Activated effector memory CD4-positive, alpha-beta T cell treated with anti-CD3 and anti-CD28 coated beads, Interleukin-2, amount 50 U/mL, for 16 hours (primary cell): Measurements from ENCODE around the gene TMEFF2.
"Not testable (repeated sequence)": the region's sequence is repeated elsewhere in the genome, so short reads cannot be mapped to it uniquely, and the experiment has no call there.

ENCODE experiments used
- DNase-seq: peaks from one replicate; pipeline ENCODE4 v3.0.0-alpha.2; 2020

TMEFF2 gene

GRCh38 chr2:192183296-192183695 lies 11.4 kb downstream of the TMEFF2 start:
- DNase-seq = no peak

- DNase-seq = no peak
Measured at GRCh38 chr2:192166946-192167345, 27.8 kb downstream of the TMEFF2 start.

- no peak for DNase-seq
Measured at GRCh38 chr2:192165842-192166241, 28.9 kb downstream of the TMEFF2 start.

DNA sequence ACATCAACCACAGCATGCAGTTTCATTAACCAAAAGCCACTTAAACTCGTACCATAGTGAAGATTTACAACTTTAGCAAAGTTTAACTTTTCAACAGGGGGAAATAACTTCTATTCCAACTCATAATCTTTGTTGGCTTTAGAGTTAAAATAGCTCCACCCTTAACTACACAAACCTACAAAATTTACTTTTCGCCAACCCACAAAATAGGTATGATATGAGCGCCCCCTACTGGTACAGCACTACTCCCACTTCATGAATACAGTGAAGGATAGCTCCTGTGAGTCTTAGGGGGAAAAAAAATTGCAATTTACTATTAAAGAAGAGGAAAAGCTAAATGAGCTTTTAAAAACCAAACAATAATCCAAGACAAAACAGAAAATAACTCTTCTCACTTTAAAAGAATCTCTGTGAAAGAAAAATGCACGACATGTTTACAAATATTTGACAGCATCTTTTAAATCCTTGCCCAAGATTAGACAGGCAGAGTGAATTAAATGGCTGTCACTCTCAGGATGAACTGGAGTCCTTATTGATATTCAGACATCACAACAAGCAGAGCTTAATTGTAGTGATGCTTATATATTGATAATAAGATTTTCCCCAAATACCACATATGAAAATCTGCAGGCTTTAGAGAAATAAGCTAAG lies 32.2 kb downstream of the TMEFF2 start:
- DNase-seq = peak; percentile 81

DNA sequence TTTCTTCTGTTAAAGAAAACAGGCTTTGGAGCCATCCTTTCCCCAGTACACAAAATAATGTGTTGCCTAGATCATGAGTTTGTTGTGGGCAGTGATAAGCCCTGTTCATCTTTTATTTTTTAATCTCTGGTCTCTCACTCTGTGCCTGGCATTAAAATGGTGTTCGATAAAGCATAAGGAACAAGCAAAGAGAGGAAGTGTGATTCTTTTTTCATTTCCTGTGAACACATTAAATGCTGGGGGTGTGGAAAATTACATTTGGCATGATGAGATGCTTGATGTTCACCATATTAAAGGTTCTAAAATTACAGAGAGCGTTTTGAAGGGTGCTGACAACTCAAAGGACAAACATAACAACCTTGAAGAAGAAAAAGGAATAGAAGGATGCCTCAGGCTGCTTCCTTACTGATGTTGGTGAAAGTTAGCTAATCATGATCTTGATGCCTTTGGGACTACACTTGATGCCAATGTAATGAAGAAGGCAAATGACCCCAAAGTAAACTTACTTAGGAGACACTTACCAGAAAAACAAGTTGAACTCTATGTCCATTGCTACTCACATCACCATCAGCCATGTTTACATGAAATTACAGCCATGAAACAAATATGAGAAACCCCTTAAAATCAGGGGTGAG lies 33.0 kb downstream of the TMEFF2 start:
- DNase-seq = no peak

DNA sequence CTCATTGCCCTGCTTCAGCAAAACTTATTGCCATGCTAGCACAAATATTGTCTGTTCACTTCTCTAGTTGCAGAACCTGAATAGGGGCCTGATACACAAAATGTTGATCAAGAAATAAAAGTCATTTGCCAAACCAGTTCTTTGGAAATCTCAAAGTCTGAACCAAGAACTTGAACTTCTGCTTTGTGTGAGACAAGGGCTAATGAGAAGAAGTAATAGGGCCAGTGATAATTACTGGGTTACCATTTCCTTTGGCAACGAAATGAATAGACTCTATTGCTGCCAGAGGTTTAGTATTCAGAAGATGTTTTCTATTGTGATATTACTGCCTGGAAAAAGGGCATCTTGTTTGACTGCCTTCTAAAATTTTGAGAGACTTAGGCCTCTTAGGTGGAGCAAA lies 35.0 kb downstream of the TMEFF2 start:
- DNase-seq = no peak

DNA sequence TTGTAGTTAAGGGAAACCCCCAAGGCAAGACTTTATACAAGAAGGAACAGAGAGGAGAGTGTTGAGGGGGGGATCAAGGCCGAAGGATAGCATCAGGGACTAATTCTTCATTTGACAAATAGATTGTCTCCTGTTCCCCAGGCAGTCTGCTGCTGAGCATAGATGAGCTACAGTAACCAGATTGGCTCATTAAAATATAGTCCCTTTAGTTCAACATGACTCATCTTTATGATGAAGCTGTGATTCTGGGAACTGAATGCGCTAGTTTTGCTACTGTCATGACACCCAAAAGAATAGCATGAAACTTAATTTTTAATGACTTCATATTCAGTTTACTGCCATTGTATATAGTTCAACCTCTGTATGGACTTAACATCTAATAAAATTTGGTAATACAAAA lies 35.5 kb downstream of the TMEFF2 start:
- no peak for DNase-seq

DNA sequence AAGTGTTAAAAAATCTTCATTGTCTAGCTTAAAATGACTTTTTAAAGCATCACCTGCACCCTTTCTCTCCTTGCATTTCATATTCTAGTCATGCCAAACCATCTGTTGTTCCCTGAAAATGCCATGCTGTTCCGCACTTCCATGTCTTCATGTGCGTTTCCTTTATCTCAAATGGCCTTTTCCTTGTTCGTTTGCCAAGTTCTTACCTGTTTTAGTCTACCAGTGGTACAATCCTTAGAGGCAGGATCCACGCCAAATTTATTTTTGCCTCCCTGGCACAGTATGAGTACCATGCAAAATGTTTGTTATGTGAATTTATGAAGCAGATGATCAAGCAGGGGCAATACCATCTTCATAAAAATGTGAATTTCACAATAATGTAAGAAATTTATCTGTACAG lies 37.0 kb downstream of the TMEFF2 start:
- no peak for DNase-seq

DNA sequence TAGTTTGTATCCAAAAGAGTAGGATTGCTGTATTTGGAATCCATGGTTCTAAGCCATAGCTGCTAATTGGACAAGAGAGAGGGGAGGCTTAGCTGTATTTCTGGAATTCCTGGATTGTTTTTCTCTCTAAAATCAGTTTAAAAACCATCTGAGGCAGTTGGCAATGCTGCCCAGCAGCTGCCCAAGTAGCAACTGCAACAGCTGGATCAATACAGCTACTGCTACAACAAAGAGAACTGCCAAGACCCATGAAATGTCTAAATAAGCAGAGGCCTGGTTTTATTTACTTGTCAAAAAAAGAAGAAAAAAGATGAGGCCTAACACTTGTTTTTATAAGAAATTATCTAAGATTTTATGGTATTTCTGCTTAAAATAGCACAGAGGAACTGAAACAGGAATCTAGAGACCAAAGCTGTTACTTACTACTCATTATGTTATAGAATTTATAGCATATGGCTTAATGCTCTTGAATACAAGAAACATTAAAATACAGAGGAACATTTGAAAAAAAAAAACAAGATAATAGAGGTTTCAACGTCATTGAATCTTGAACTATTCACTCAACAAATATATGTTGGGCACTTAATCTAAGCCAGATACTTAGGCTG lies 39.1 kb downstream of the TMEFF2 start:
- no peak for DNase-seq

GRCh38 chr2:192153561-192153960 lies 41.2 kb downstream of the TMEFF2 start:
- no peak for DNase-seq

DNA sequence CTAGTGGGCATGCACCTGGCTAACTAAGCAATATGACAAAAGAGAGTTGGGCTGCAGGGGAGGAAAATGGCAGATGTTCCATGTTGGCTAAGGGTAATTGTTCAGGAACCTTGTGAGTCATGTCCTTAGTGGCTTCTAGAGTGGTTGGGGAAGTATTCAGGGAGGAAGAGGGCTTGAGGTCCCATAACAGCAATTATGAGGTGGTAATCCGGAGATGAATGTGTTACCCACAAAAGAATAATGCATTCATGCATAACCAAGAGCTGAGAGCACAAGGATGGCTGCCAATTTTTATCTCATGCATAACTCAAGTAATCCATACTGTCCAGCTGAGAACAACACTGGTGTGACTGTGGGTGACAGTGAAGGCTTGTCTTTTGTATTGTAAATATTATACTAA lies 42.9 kb downstream of the TMEFF2 start:
- no peak for DNase-seq

DNA sequence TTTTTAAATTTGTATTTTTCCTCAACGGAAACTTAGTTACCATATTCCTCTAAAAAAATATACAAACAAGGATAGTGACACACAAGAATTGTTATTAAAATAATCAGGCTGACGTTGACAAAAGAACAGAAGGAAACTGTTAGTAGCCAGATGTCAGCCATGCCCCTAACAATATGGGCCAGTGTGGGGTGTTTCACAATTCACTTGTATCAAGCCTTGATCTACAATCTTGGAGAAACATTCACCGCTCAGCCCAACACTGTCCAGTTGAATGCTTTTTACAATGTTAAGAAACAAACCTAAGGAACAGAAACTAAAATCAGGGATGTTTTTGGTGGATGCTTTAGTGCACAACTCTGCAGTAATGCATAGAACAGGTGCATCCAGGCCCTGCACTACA lies 44.6 kb downstream of the TMEFF2 start:
- no peak for DNase-seq

DNA sequence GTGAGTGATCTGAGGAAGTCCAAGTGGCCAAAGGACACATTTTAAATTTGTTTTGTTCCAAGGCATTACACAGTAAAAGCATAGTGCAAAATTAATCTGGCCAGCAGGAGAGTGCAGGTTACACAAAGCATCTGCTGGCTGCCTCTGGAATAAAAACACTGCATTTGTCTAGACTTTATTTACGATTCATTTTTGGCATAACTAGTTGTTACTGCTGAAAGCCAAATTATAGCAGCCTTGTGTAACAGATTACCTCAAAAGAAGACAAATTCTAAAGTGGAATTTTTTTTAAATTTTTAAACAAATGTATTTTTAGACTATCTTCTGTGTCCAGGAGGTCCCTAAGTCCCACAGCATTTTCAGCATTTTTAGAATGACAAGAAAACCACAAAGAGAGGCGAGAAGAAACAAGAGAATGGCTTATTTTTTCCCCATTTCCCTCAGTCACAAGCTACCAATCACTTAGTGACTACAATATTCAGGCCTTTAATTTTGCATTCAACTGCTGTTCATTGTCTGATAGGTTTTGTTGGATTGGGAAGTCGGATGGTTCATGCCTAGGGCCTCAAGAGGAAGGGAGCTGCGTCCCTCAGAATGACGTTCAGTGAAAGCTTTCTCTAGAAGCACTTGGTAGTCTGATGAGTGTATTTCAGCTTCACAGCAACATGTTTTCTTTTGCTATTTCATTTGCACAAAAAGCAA lies 46.0 kb downstream of the TMEFF2 start:
- no peak for DNase-seq

GRCh38 chr2:192148241-192148619 lies 46.5 kb downstream of the TMEFF2 start:
- no peak for DNase-seq

GRCh38 chr2:192146069-192147015 lies 48.4 kb downstream of the TMEFF2 start:
- no peak for DNase-seq

DNA sequence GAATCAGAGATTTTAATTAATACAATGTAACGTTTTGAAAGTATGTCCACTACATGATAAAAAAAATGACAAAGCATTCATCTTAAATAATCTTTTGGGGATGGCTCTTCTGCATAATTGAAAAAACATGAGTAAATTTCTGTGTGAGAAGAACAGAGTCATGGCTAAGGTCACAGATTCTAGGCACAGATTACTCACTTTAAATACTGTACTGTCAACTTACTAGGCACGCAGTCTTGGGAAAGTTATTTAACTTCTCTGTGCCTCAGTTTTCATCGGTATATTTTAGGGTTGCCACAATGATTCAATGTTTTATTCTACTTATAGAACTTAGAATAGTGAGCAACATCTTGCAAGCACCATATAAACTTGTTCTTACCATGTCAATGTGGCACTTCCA lies 49.2 kb downstream of the TMEFF2 start:
- DNase-seq = no peak

DNA sequence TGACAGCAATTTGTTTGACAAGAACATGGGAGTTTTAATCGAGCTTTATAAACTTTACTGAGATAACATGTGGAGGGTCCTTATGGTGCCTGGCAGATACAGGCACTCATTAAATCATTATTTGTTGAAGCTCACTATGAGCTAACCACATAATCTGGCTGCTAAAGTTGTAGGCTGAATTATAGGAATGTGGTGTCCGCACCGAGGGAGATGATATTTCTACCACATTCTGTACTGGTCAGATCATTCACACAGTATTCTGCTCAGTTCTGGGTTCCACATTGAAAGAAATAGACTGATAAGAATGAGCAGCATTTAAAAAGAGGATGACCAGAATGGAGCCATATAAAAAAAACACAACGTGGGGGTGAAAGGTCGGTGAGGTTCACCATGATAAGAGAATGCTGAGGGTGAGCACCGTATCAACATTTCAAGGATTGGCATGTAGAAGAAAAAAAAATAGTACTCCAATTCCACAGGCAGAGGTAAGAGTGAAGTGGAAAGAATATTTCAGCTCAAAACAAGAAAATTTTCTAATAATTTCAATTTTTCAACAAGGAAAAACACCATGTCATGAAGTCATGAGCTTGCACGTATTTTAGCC lies 54.4 kb downstream of the TMEFF2 start:
- DNase-seq = no peak

- no peak for DNase-seq
Measured at GRCh38 chr2:192139813-192140212, 54.9 kb downstream of the TMEFF2 start.

GRCh38 chr2:192137451-192137850 lies 57.3 kb downstream of the TMEFF2 start:
- no peak for DNase-seq

DNA sequence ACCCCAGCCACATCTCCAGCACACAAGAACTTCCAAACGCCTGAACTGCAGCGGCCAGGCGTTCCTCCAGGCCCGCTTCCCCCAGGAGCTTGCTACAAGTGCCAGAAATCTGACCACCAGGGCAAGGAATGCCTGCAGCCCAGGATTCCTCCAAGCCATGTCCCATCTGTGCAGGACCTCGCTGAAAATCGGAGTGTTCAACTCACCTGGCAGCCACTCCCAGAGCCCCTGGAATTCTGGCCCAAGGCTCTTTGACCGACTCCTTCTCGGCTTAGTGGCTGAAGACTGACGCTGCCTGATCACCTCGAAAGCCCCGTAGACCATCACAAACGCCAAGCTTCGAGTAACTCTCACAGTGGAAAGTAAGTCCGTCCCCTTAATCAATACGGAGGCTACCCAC lies 62.1 kb downstream of the TMEFF2 start:
- DNase-seq = not testable (repeated sequence)

DNA sequence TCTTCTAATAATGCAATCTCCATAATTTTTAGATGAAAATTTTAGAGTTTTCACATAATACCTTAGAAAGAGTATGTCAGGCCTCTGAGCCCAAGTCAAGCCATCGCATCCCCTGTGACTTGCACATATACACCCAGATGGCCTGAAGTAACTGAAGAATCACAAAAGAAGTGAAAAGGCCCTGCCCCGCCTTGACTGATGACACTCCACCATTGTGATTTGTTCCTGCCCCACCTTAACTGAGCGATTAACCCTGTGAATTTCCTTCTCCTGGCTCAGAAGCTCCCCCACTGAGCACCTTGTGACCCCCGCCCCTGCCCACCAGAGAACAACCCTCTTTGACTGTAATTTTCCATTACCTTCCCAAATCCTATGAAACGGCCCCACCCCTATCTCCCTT lies 64.4 kb downstream of the TMEFF2 start:
- DNase-seq = not testable (repeated sequence)

- no peak for DNase-seq
Measured at GRCh38 chr2:192128655-192129054, 66.1 kb downstream of the TMEFF2 start.
